Measurements from ENCODE around the gene GBP2.
"Not testable (repeated sequence)": the region's sequence is repeated elsewhere in the genome, so short reads cannot be mapped to it uniquely, and the experiment has no call there.

Gene GBP2

GRCh38 chr1:89125240-89125912 lies 538 bp downstream of the GBP2 start:
- DNase-seq: no peak

- DNase-seq: no peak
Observed at GRCh38 chr1:89121641-89122040, 4.3 kb downstream of the GBP2 start.

DNA sequence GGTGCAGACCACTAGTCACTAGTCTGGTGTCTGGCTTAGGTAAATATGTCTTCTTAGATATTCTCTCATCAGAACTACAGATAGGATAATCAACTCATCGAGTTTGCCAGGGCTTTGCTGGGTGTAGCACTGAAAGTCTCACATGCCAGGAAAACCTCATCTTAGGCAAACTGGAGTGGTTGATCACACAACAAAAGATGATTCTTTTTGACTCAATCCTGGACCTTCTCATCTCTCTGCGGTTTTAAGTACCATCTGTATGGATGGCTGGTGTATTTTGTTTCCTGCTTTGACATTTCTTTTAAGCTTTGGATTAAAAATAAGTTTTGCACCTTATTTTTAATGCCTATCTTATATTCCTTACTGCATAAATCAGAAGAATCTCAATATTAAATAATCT lies 11.3 kb downstream of the GBP2 start:
- DNase-seq: no peak

DNA sequence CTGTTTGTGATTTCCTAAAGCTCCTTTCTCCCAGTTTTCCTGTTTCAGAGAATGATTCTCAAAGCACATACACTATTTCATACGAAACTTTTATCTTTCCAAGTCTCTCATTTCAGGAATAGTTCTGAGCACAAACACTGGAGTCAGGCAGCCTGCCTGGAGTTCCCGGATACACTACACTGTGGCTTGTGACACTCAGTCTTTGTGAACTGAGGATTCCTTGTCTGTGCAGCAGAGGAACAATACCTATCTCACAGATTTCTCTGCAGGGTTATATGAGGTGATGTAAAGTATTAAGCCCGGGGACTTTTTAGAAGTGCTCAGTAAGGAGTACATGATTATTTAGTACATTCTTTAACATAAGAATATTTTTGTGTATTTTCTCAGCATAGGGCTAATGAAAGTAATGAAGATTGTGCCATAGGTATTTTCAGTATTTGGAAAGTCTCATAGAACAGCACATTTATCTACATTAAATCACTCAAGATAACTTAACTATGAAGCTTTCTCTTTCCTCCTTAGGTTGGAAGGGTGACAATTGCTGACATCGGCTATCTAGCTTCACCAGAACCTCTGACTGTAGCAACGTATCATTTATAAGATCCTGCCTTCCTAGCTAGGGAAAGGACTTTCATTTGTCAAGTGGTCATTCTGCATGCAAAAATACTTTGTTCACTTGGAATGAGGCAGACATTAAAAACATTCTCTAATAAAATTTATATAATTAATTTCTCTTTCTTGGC lies 12.9 kb downstream of the GBP2 start:
- no peak for DNase-seq

DNA sequence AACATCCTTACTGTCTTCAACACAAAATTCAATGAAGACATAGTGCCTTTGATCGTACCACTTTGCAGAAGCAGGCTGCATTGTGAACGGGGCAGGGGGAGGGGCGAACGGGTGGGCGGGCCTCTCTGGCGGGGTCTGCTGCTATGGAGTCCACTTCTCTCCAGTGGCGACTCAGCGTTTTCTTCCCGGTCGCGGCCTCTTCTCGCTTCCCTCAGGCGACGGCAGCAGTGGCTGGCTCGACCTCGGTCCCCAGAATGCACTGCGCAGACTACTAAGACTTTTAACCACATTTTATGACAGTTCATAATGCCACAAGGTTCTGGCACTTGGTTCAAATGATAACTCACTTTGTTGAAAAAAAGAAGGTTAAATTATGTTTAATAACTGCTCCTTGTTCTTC lies 21.2 kb downstream of the GBP2 start:
- DNase-seq: no peak

DNA sequence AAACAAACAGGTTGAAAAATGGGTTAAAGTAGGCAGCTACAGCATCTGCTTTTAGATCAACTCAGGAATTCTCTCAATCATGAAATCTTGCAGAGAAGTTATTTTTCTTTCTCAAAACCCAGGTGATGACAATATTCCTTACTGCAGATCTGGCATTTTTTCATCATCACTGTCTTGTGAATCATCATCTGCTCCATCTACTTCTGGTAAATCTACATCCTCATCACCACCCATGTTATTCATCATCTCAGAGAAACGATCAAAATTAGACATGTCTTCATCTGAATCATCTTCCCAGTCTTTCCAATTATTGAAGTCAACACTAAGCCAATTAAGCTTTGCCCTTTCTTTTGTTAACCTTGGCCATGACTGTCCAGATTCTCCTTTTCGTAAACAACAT lies 21.8 kb downstream of the GBP2 start:
- DNase-seq: no peak

DNA sequence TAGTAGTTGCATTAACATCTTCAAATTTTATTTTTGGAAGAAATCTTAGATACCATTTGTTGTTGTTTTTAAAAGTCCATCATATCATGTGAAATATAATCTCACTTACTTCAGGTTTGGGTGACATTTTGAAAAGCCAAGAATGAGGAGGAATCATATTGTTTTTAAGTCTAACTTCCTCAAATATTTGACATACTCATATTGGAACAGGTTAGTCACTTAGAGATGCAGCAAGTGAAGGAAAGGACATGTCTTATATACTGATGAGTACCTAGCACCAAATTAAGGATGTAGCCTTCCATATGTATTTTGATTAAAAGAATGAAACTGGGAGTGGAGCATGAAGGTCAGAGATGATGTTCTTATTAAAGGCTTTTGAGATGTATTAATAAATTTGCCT lies 23.9 kb downstream of the GBP2 start:
- DNase-seq: no peak

DNA sequence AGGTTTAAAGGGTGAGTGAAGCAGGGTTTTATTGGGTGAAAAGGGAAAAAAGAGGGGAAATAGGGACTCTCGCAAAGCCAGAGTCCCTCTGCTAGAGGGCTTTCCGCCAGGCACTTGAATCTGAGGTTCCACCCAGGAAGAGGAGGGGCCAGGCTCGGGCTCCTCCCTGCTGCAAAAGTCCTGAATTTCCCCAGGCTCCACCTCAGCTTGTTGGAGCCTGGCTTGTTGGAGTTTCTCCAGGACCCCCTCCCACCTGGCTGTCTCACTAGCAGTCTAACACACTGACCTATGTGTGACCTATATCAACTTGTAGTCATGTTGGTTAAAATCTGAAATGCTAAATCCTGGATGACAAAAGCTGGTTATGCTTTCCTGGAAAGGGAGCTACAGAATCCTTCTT lies 25.5 kb downstream of the GBP2 start:
- DNase-seq: no peak

DNA sequence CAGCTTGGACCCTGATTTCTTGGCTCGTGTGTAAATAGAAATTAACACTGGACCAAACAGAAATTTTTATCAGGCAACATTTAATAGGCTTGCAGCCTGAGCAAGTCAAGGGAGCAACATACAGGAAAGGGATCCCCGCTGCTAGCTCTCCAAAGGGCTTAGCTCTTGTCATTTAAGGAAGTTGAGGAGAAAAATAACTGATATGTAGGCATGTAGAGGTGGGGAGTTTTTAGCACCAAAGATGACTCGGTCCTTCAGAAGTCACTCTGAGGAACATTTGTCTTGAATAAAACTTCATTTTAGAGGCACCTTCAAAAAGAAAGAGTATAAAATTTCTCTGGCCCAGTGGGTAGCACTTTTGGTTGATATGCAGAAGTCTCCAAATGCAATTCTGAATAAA lies 27.1 kb downstream of the GBP2 start:
- no peak for DNase-seq

GRCh38 chr1:89095737-89096136 lies 30.2 kb downstream of the GBP2 start:
- DNase-seq: no peak

- DNase-seq: no peak
Observed at GRCh38 chr1:89089962-89090361, 36.0 kb downstream of the GBP2 start.

GRCh38 chr1:89088572-89088971 lies 37.3 kb downstream of the GBP2 start:
- no peak for DNase-seq

- DNase-seq: no peak
Observed at GRCh38 chr1:89087241-89087640, 38.7 kb downstream of the GBP2 start.

GRCh38 chr1:89085781-89086180 lies 40.1 kb downstream of the GBP2 start:
- DNase-seq: peak; percentile 30

DNA sequence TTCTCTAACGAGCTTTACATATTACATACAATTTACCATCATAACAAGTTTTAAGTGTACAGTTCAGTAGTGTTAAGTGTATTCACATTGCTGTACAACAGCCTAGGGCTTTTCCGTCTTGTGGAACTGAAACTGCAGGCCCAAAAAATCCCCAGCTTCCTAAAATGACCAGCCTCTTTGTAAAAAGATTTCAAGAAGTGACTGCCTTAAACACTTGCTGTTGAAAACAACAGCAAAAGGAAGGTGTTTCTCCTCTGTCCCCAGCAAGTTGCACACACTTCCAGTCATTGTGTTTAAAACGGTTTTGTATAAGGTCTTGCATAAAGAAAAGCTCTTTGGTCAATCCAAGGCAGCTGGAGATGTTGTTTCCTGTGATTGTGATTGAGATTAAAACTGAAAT lies 44.9 kb downstream of the GBP2 start:
- no peak for DNase-seq

- not testable (repeated sequence) for DNase-seq
Observed at GRCh38 chr1:89080068-89080467, 45.8 kb downstream of the GBP2 start.

GRCh38 chr1:89072466-89073065 lies 53.3 kb downstream of the GBP2 start:
- not testable (repeated sequence) for DNase-seq

GRCh38 chr1:89070509-89070908 lies 55.4 kb downstream of the GBP2 start:
- DNase-seq: no peak

DNA sequence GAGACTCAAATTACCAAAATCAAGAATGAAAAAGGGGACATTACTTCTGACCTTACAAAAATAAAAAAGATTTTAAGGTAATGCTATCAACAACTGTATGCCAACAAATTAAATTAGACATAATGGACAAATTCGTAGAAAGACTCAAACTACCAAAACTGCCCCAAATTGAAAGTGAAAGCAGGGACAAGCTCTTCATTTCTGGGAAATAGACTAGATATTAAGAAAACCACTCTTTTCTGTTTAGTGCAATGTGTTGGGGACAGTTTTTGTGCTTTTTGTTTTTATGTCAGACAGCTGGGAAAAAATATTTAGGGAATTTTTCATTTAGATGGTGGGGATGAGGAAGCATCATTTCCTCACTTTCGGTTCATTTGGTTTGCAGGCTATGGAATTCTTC lies 56.0 kb downstream of the GBP2 start:
- no peak for DNase-seq

- no peak for DNase-seq
Observed at GRCh38 chr1:89068291-89068690, 57.6 kb downstream of the GBP2 start.

DNA sequence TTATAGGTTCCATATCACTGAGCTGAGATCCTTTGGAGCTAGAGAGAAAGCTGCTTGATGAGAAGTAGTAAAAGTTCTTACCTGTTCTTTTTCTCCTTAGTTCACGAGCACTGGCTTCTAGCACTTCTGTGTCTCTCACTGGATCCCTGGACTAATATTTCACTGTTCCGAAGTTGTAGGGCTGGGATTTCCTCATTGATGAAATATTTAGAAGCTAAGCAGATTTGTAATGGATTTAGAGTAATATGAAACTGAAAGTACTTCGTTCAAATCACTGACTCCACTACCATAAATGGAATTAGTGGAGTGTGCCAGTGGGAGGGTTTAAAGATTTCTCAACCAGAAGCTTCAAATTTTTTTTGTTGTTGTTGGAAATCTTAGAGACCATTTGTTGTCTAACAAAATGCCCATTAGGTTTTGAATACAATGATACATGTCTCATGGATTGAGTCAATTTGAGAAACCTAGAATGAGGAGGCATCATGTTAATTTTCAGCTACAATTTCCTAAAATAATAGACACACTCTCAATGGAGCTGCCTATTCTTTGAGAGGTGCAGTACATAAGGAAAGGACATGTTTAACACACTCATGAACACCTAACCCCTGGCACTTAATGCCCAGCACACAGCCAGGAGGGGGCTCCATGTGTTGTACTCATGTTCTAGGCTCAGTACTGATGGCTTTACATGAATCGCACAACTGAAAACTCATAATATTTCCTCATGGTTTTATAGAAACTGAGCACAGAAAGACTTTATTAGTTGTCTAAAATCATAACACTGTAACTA lies 60.6 kb downstream of the GBP2 start, which contains the start of gene GBP1:
TSS of gene GBP1 (minus strand) at position 130 of the 790 bp plus-strand sequence. CDS start 1,974 bp downstream, outside the sequence.
- no peak for DNase-seq

GRCh38 chr1:89064632-89065031 lies 61.3 kb downstream of the GBP2 start:
- no peak for DNase-seq

DNA sequence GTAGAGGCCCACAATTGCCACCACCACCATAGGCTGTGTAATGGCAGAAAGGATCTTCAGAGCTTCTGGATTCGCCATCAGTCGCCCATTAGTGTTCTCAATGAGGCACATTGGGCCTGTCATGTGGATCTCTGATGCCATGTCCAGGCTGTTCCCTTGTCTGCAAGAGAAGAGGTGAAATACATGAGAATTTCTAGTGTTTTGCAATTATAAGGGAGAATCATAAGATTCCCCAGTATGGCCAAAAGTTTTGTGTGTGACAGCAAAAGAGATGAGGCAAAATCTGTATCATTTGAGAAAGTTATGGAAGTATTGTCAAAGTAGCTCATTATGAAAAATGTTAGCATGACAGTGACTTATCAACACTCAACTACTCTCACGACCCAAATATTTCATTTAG lies 62.8 kb downstream of the GBP2 start:
- no peak for DNase-seq

Measured in DMS153 (cell line).